Islet of Langerhans (tissue), 1 donor: Measurements from ENCODE around the gene PPP6C.
"Not testable (repeated sequence)": the region's sequence is repeated elsewhere in the genome, so short reads cannot be mapped to it uniquely, and the experiment has no call there.

Source experiments
- FAIRE-seq: peaks from one replicate; lab custom pipeline; 2011; peaks lifted over from hg19 to GRCh38; lab: Jason Lieb, UNC

The PPP6C gene

GRCh38 chr9:125141251-125141650, 48.4 kb downstream of the PPP6C start:
- FAIRE-seq, result no peak

- no peak for FAIRE-seq
Observed at GRCh38 chr9:125140576-125140975, 49.0 kb downstream of the PPP6C start.

GRCh38 chr9:125137200-125137599, 52.4 kb downstream of the PPP6C start:
- FAIRE-seq, result no peak

- FAIRE-seq, result no peak
Observed at GRCh38 chr9:125134976-125135375, 54.6 kb downstream of the PPP6C start.

DNA sequence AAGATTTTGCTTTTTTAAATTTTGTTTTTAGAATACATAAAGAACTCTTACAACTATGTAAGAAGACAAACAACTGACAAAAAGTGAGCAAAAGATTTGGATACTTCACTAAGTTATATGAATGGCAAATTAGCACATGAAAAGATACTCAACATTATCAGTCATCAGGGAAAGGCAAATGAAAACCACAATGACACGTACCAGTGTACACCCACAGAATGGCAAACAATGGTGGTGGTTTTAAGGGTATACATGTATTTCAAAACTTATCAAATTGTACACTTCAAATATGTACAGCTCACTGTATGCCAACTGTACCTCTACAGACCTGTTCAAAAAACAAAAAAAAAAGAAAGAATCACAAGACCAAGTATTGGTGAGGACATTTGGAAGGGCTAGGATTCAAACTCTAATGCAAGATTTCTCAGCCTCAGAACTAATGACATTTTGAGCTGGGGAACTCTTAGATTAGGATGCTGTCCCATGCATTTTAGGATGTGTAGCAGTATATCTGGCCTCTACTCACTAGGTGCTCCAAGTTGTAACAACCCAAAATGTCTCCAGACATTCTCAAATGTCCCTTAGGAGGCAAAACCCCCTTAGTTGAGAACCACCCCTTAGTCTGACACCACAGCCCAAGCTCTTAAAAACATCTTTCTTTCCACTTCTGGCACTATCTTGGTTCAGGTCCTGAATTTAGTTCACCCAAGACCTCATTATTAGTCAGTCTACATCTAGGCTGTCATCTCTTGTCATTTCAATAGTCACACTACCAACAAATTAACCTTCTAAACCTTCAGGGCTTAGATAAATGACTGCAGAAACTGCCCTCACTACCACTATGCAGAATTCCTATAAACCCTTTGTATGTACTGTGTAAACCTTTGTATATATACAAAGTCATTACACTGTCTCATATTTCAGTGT, 55.9 kb downstream of the PPP6C start:
- FAIRE-seq, result no peak

DNA sequence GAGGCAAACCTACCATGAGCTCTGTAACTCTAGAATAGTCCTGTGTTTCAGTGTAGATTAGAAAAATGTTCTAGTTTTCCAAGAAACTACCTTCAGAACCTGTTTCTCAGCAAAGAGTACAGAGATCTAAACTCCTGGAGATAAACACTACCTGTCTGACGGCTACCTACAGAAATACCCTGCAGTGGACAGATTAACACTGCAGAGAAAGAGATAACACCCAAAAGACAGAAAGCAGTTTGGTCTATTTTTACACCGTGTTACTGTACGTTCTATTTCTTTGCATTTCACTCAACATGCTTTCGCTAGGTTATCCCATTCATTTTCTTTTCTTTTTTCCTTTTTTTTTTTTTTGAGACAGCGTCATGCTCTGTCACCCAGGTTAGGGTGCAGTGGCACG, 57.8 kb downstream of the PPP6C start:
- no peak for FAIRE-seq

GRCh38 chr9:125126019-125126746, 63.4 kb downstream of the PPP6C start:
- no peak for FAIRE-seq

GRCh38 chr9:125125523-125125922, 64.1 kb downstream of the PPP6C start:
- no peak for FAIRE-seq

DNA sequence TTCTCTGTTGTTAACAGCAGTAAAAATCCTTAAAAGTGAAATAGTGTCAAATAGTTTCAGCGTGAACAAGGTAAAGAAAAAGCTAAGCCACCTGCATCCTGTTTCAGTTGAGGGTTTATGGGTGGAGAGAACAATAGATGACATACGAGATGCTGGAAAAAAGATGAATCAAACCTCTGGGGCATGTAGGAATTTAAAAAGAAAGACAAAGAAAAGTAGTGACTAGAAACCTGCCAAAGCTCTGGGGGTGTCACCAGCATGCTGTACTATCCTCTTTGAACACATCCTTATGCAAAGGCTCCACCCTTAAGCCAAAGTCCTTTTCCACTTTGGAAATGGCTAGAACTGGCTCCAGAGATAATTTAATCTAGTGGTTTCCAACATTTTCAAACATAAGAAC, 68.5 kb downstream of the PPP6C start:
- FAIRE-seq, result no peak

GRCh38 chr9:125119643-125120286, 69.8 kb downstream of the PPP6C start:
- no peak for FAIRE-seq

GRCh38 chr9:125118696-125119095, 70.9 kb downstream of the PPP6C start:
- not testable (repeated sequence) for FAIRE-seq

DNA sequence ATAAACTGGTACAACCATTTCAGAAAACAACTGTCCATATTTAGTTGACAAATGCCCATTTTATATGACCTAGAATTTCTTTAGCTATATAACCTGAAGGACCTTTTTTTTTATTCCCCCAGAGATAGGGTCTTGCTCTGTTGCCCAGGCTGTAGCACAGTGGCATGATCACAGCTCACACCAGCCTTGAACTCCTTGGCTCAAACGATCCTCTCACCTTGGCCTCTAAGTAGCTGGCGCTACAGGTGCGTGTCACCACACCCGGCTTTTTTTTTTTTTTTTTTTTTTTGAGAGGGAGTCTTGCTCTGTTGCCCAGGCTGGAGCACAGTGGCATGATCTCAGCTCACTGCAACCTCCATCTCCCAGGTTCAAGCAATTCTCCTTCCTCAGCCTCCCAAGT, 75.1 kb downstream of the PPP6C start:
- not testable (repeated sequence) for FAIRE-seq

- no peak for FAIRE-seq
Observed at GRCh38 chr9:125110464-125110863, 79.1 kb downstream of the PPP6C start.

- not testable (repeated sequence) for FAIRE-seq
Observed at GRCh38 chr9:125108541-125108940, 81.1 kb downstream of the PPP6C start.

- FAIRE-seq, result no peak
Observed at GRCh38 chr9:125106285-125106893, 83.2 kb downstream of the PPP6C start.

DNA sequence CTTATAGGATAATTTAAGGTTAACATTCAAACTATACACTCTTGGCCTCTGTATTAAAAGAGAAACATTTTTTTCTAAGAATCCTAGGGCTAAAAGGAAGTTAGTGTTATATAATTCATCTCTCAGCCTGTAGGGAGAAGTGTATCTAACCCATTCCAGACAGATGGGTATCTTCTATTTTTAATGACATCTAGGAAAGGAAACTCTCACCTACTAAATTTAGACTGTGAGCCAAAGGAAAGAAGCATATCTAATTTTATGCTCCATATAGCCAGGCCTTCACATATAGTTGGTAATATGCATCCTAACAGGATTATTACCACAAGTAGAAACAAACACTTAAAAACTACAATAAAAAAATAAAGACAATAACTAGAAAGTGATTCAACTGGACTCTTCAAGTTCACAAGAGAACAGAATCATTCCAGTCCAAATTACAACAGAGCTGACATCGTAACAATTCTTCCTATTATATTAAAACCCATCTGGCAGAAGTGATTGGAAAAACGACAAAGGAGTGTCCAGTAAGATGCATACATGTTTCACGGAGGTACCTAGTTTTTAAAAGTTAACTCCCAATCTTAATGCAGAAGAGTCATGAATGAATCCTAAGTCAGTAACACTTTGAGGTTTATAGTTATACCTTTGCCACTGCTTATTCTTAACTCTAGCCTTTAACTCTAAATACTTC, 85.7 kb downstream of the PPP6C start:
- no peak for FAIRE-seq

DNA sequence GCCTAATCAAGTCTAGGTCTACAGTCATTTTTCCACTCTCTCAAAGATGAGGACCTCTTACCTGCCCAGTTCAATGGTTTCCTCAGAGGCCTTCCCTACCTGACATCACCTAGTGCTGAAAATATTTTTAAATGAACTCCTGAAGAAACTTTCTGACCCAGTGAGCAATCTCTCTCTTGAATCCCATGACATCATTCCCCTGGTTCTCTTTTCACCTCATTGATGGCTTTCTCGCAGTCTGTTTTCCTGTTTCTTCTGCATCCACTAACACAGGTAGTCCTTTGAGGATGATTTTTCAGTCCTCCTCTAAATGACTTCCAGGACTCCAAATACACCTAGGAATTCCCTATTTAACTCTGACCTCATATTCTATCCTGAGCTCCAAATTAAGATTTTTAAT, 86.6 kb downstream of the PPP6C start:
- no peak for FAIRE-seq

DNA sequence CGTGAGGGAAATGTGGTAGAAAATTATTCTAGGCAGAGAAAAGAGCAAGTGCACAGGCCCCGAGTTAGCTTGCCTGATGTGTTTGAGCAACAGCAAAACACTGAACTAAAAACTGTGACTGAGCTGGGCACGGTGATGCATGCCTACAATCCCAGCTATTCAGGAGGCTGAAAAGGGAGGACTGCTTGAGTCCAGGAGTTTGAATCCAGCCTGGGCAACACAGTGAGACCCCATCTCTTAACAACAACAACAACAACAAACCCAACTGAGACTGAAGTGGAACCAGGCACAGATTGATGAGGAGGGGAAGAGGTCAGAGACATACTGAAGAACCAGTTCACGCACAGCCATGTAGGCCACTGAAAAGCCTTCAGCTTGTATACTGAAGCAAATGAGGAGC, 88.8 kb downstream of the PPP6C start:
- no peak for FAIRE-seq

DNA sequence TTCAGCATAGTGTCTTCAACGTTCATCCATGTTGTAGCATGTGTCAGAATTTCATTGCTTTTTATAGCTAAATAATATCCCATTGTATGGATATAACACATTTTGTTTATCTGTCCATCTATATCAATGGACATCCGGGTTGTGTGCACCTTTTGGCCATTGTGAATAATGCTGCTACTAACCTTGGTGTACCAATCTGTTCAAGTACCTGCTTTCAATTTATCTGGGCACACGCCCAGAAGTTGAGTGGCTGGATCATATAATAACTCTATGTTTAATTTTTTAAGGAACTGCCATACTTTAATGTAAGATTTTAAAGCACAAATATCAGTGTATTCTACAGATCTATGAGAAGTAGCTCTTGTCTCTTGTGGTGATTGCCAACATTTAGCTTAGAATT, 89.8 kb downstream of the PPP6C start:
- FAIRE-seq, result no peak
